Measurements from ENCODE around the gene RPS2.

Gene RPS2

DNA sequence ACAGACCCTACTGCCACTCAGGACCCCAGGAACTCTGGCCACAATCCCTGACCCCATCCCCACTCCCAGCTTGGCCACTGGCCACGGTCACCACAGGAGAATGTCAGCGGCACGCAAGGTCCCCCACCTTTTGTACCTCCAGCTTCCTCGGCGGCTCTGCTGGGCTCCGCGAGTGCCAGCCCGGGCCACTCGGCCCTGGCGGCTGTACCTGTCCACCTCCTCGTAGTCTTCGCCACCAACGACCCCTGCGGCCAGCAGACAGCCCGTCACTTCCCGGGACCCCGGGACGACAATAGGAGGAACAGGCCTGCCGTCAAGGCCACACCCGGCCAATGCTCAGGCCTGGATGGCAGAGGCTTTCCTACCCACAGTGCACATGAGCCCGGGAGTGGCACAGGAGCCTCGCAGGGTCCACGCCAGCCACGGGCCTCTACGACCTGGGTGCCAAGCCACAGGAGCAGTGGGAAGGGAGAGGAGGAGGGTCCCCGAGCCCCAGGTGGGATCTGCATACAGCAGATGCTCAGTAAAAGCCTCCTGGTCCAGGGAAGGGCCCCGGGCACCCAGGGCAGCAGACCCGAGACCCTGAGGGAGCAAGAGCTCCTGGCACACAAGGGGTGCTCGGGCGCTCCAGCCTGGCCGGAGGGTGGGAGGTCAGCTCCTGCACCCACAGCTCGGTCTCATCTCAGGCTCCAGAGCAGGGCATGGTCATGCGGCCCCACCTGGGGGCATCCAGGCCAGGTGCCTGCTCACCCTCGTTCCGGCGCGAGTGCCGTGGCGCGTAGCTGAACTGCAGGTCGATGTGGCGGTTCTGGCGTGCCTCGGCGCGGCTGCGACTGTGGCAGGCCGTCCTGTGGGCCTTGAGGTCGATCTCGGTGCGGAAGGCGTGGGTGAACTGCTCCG lies 37.1 kb upstream of the RPS2 start:
- TF ChIP-seq TOX (CRISPR knock-in tag; IDR thresholded peaks at IDR 0.05; ENCODE audit: borderline replicate concordance) (no peak), PPARA (CRISPR knock-in tag; IDR thresholded peaks at IDR 0.05; ENCODE audit: borderline replicate concordance) (no peak), ZFP3 (CRISPR knock-in tag; IDR thresholded peaks at IDR 0.05) (no peak), ZNF70 (CRISPR knock-in tag; IDR thresholded peaks at IDR 0.05) (no peak), ESRRG (CRISPR knock-in tag; IDR thresholded peaks at IDR 0.05) (no peak), ISL1 (CRISPR knock-in tag; IDR thresholded peaks at IDR 0.05) (no peak), GLIS3 (CRISPR knock-in tag; IDR thresholded peaks at IDR 0.05) (no peak), BACH2 (CRISPR knock-in tag; IDR thresholded peaks at IDR 0.05; ENCODE audit: borderline replicate concordance) (no peak), RARB (CRISPR knock-in tag; IDR thresholded peaks at IDR 0.05) (no peak), ZC3H10 (CRISPR knock-in tag; IDR thresholded peaks at IDR 0.05) (no peak), ZNF565 (CRISPR knock-in tag; conservative IDR thresholded peaks at IDR 0.05; ENCODE audit: low read depth) (no peak), TSHZ2 (CRISPR knock-in tag; IDR thresholded peaks at IDR 0.05) (no peak)
- TF ChIP-seq, protein P1, sequence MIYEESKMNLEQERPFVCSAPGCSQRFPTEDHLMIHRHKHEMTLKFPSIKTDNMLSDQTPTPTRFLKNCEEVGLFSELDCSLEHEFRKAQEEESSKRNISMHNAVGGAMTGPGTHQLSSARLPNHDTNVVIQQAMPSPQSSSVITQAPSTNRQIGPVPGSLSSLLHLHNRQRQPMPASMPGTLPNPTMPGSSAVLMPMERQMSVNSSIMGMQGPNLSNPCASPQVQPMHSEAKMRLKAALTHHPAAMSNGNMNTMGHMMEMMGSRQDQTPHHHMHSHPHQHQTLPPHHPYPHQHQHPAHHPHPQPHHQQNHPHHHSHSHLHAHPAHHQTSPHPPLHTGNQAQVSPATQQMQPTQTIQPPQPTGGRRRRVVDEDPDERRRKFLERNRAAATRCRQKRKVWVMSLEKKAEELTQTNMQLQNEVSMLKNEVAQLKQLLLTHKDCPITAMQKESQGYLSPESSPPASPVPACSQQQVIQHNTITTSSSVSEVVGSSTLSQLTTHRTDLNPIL (CRISPR knock-in tag; IDR thresholded peaks at IDR 0.05; ENCODE audit: low read depth): no peak
- TF ChIP-seq, protein P2, sequence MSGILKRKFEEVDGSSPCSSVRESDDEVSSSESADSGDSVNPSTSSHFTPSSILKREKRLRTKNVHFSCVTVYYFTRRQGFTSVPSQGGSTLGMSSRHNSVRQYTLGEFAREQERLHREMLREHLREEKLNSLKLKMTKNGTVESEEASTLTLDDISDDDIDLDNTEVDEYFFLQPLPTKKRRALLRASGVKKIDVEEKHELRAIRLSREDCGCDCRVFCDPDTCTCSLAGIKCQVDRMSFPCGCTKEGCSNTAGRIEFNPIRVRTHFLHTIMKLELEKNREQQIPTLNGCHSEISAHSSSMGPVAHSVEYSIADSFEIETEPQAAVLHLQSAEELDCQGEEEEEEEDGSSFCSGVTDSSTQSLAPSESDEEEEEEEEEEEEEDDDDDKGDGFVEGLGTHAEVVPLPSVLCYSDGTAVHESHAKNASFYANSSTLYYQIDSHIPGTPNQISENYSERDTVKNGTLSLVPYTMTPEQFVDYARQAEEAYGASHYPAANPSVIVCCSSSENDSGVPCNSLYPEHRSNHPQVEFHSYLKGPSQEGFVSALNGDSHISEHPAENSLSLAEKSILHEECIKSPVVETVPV (CRISPR knock-in tag; IDR thresholded peaks at IDR 0.05): no peak
- no peak for ATAC-seq

DNA sequence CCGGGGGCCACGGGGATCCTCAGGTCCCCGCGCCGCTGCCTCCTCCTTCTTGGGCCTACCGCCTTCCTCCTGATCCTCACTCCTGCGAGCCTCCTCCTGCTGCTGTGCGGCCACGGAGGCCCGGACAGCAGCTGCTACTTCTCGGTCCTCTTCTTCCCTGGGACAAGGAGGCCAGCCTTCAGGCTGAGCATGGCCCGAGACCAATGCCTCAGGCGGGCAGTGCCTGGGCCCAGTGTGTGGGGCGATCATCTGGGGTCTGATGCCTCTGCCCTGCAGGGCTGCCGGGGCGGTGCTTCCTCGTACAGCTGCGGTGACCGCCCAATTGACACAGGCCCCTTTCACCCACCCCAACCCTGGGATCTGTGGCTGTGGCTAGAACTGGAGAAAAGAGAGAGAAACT lies 36.4 kb upstream of the RPS2 start:
- no peak for TF ChIP-seq PPARA (CRISPR knock-in tag; IDR thresholded peaks at IDR 0.05; ENCODE audit: borderline replicate concordance)
- no peak for TF ChIP-seq RARB (CRISPR knock-in tag; IDR thresholded peaks at IDR 0.05)
- TF ChIP-seq GLIS3 (CRISPR knock-in tag; IDR thresholded peaks at IDR 0.05): no peak
- no peak for TF ChIP-seq ZC3H10 (CRISPR knock-in tag; IDR thresholded peaks at IDR 0.05)
- no peak for TF ChIP-seq OSR1 (CRISPR knock-in tag; IDR thresholded peaks at IDR 0.05)
- no peak for ATAC-seq

- ATAC-seq: no peak
- TF ChIP-seq ZNF8 (CRISPR knock-in tag; IDR thresholded peaks at IDR 0.05) (no peak), ZFP30 (CRISPR knock-in tag; IDR thresholded peaks at IDR 0.05) (no peak), TSHZ2 (CRISPR knock-in tag; IDR thresholded peaks at IDR 0.05) (no peak), ZNF70 (CRISPR knock-in tag; IDR thresholded peaks at IDR 0.05) (no peak), ESRRG (CRISPR knock-in tag; IDR thresholded peaks at IDR 0.05) (no peak), RARB (CRISPR knock-in tag; IDR thresholded peaks at IDR 0.05) (no peak), ISL1 (CRISPR knock-in tag; IDR thresholded peaks at IDR 0.05) (no peak), TCF4 (CRISPR knock-in tag; IDR thresholded peaks at IDR 0.05; ENCODE audit: borderline replicate concordance) (no peak), CSDC2 (CRISPR knock-in tag; IDR thresholded peaks at IDR 0.05) (no peak)
- TF ChIP-seq, protein P2 (CRISPR knock-in tag; IDR thresholded peaks at IDR 0.05): no peak
- TF ChIP-seq, protein P1 (CRISPR knock-in tag; IDR thresholded peaks at IDR 0.05; ENCODE audit: low read depth): no peak
Measured at GRCh38 chr16:1999866-2000514, 35.4 kb upstream of the RPS2 start.

Measured in SK-N-SH treated with all-trans-retinoic acid at 6 μM for 48 hours (cell line).